Fibroblast of the aortic adventitia (primary cell): Measurements from ENCODE around the gene UPK3A. TPM values are rescaled to one million over a fixed set of nuclear protein-coding genes. Genes with fewer than 3 reads are reported as not detected.

ENCODE experiments used
- total RNA-seq: library from RNA; depleted of rRNA; stranded (reverse); fragments of >200 nt; gene quantifications from 2 replicates; pipeline ENCODE4 v1.2.3, GENCODE V29; 2012; ENCODE audit warnings: low replicate concordance

Gene UPK3A
- total RNA-seq, 1 donor = not detected

Other genes with a start within 250 kb of the UPK3A start
- 61.6 and 109 TPM in 2 replicates for gene NUP50, start 121.0 kb upstream of the UPK3A start, total RNA-seq
- 36.2 and 36.4 TPM in 2 replicates for gene KIAA0930, start 44.1 kb upstream of the UPK3A start, total RNA-seq
- 18.4 and 78.0 TPM in 2 replicates for gene FAM118A, start 25.0 kb downstream of the UPK3A start, total RNA-seq
- gene SMC1B, start 128.7 kb downstream of the UPK3A start, total RNA-seq = 0.08 and 0.09 TPM in 2 replicates
- gene RIBC2, start 128.7 kb downstream of the UPK3A start, total RNA-seq = 5.7 TPM in 1 of 2 replicates, not detected in the other
- gene FBLN1, start 217.9 kb downstream of the UPK3A start, total RNA-seq = 335 and 561 TPM in 2 replicates